GM18951 (cell line): ENCODE results near the gene PRPF6.
A peak's percentile ranks its signal among the peaks of the same experiment; 100 is the strongest.

Source experiments
- POLR2A ChIP-seq: IDR thresholded peaks from 4 replicates; pipeline ENCODE4 v1.6.1; 2011; ENCODE audit warnings: mild to moderate bottlenecking; ENCODE audit not compliant: insufficient read length, insufficient read depth; ENCODE audit errors: extremely low read depth
- in situ Hi-C: fragments of 300-500 bp; cut with MboI; formaldehyde crosslinking; loops from one replicate; pipeline ENCODE4 v1.12.0; 2022; ENCODE audit warnings: low sequenced_read_pairs, mixed read lengths, inconsistent platforms; ENCODE audit not compliant: unreplicated experiment

The PRPF6 gene

GRCh38 chr20:64067733-64068307 is 86.9 kb downstream of the PRPF6 start:
- in situ Hi-C loops, result no loop called here
- no peak for TF ChIP-seq POLR2A

GRCh38 chr20:64068386-64069208 is 87.7 kb downstream of the PRPF6 start:
- in situ Hi-C loops, result no loop called here

GRCh38 chr20:64069209-64069613 is 88.3 kb downstream of the PRPF6 start:
- in situ Hi-C loops, result no loop called here

More at GRCh38 chr20:64068386-64069208, 87.7 kb downstream of the PRPF6 start:
- no peak for TF ChIP-seq POLR2A

GRCh38 chr20:64069614-64070243 is 88.8 kb downstream of the PRPF6 start:
- in situ Hi-C loops, result no loop called here
- TF ChIP-seq POLR2A, result no peak

More at GRCh38 chr20:64069209-64069613, 88.3 kb downstream of the PRPF6 start:
- no peak for TF ChIP-seq POLR2A

DNA sequence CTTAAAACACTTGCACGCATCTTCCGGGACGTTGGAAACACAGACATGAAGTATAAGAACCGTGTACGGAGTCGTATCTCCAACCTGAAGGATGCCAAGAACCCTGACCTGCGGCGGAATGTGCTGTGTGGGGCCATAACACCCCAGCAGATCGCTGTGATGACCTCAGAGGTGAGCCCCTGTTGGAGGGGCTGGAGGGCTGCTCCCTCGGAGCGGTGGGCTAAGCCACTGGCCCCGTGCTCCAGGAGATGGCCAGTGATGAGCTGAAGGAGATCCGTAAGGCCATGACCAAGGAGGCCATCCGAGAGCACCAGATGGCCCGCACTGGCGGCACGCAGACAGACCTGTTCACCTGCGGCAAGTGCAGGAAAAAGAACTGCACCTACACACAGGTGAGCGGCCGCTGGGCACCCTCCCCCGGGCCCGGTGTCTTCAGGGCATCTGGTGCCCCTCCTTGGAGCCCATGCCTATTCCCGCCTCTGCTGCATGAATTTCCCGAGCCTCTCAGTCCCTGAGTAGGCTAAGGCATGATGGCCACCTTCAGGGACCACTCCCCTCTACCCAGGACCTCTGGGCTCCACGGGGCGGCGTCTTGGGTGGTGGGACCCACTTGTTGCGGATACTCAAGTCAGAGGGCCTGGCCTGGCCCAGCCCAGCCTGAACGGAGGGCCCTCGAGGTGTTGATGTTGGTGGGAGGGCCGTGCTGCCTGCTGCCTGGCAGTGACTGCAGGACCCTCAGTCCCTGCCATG is 89.5 kb downstream of the PRPF6 start:
- in situ Hi-C loops, result no loop called here
- TF ChIP-seq POLR2A, result no peak

GRCh38 chr20:64071341-64072332 is 90.7 kb downstream of the PRPF6 start:
- TF ChIP-seq POLR2A, result peak; percentile 18
- in situ Hi-C loops, result no loop called here

- TF ChIP-seq POLR2A, result no peak
- in situ Hi-C loops, result no loop called here
Observed at GRCh38 chr20:64072498-64073063, 91.6 kb downstream of the PRPF6 start.

DNA sequence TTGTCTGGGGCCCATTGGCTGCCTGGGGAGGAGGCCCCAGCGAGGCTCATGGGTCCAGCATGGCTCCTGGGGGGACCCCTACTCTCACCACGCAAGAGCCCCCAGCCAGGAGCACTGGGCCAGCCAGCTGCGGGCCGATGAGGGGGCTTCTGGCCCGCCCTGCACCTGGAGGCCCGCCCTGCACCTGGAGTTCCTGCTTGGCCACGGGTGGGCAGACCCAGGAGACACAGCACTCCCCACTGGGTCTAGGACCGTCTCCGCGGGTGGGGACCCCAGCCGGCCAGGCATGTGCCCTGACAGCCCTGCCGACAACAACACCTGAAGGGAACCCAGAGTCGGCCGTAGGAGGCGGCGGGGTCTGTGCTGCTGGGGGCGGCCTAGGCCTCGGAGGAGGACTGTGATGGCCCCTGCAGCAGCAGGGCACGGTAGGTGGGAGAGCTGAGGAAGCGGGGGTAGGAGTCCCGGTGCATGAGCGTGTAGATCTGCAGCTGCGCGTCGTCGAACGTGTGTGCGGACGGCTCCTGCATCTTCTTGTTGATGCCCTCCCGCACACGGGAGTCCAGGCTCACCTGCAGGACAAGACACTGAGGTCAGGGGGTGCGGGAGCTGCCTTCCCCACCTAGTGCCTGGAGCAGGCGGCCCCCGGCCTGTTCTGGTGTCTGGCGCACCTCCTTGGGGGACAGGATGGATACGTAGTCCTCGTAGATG is 92.7 kb downstream of the PRPF6 start:
- no peak for TF ChIP-seq POLR2A
- in situ Hi-C loops, result no loop called here

DNA sequence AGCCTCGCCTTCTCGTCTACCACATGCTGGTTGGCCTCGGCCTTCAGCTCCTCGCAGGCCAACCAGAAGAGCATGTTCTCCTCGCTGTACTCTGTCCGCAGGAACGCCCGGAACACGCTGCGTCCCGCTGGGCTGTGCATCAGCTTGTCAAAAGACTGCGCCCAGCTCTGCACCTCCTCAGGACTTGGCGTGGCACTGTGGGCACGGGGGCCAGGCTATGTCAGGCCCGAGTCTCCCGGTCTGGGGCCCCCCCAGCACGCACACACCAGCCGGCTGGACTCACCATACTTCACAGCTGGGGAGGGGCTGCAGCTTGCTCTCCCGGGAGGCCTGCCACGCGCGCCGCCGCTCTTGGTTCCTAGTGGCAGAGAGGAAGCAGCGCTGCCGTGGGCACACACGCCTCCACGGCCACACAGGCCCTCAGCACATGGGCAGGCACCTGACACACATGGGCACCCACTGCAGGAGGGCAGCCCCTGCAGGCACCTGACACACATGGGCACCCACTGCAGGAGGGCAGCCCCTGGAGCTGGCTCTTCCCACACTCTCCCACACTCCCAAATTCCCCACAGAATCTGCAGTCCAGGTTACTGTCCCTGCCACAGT is 93.4 kb downstream of the PRPF6 start:
- no peak for TF ChIP-seq POLR2A

GRCh38 chr20:64074963-64075362 is 94.0 kb downstream of the PRPF6 start:
- TF ChIP-seq POLR2A, result no peak
- in situ Hi-C loops, result no loop called here

More for the DNA sequence above, 93.4 kb downstream of the PRPF6 start:
- in situ Hi-C loops, result no loop called here

GRCh38 chr20:64075556-64075955 is 94.6 kb downstream of the PRPF6 start:
- TF ChIP-seq POLR2A, result no peak
- in situ Hi-C loops, result no loop called here
